Fibroblast of mammary gland (primary cell): ENCODE results near the gene C16orf54.
A peak's percentile ranks its signal among the peaks of the same experiment; 100 is the strongest.
"Not testable (repeated sequence)": the region's sequence is repeated elsewhere in the genome, so short reads cannot be mapped to it uniquely, and the experiment has no call there.

Experiments
- DNase-seq: peaks from one replicate; pipeline ENCODE4 v3.0.0-alpha.2; 2010; ENCODE audit warnings: low read depth
- H3K4me3 ChIP-seq: 2 replicates; pipeline ENCODE4 v1.5.1; 2011; ENCODE audit warnings: low read depth, mild to moderate bottlenecking, low read length, moderate library complexity; ENCODE audit not compliant: control insufficient read depth
- CTCF ChIP-seq: conservative IDR thresholded peaks from 2 replicates; pipeline ENCODE4 v1.5.1; 2011; ENCODE audit warnings: low read depth, low read length, inconsistent platforms; ENCODE audit not compliant: control insufficient read depth, insufficient read depth

The C16orf54 gene

DNA sequence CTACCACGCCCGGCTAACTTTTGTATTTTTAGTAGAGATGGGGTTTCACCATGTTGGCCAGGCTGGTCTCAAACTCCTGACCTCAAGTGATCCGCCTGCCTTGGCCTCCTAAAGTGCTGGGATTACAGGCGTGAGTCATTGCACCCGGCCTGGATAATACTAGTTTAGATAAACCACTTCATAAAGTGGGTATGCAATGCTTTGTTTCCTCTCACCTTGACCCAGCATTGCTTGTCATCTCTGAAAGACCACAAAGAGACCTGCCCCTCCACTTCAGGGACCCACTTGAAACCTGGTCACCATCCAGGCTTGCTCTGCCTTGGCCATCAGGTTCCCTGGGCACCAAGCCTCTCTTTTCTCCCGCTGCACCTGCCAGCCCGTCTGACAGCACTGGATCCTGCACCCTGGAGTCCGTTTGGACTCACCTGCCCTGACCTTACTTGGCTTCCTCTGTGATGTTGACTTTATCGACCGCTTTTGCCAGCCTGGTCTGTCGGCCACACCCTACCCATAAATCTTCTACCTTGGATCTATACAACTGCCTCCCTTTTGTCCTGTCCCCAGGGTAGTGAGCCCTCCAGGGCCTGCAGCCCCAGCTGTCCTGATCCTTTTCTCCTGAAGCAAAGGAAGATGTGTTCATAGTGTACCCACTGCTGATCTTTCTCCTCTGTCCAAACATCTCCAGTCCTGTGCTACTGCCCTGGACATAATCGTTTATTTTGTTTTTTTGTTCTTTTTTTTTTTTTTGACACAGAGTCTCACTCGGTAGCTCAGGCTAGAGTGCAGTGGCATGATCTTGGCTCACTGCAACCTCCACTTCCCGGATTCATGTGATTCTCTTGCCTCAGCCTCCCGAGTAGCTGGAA, 19.6 kb upstream of the C16orf54 start:
- no peak overlapping the region for H3K4me3 ChIP-seq
- no peak for TF ChIP-seq CTCF
- DNase-seq = no peak

DNA sequence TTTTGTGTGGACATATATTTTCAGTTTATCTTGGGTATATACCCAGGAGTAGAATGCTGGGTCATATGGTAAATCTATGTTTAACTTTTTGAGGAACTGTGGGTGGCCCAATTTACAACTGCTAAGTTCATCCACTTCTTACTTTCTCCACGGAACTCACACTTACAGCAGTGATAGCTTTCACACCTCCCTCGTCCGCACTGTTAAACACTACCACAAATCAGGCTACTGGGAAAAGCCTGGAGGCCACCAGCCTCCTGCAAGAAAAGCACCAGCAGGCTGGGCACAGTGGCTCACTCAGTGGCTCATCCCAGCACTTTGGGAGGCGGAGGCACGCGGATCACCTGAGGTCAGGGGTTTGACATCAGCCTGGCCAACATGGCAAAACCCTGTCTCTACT, 17.5 kb upstream of the C16orf54 start:
- no peak for TF ChIP-seq CTCF
- no peak for DNase-seq
- no peak overlapping the region for H3K4me3 ChIP-seq

DNA sequence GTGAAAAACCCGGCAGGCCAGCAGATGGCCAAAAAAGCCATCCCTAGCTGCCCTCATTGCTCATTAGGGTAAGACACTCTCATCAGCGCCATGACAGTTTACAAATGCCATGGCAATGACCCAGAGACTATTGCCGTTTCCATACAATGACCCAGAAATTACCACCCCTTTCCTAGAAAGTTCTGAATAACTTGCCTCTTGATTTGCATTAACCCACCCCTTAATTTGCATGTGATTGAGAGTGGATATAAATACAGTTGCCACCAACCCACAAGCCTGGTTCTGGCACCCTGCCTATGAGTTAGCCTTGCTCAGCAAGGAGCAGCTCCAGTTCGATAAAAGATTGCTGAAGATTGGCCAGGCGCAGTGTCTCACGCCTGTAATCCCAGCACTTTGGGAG, 16.1 kb upstream of the C16orf54 start:
- TF ChIP-seq CTCF = no peak
- DNase-seq = no peak
- no peak overlapping the region for H3K4me3 ChIP-seq

DNA sequence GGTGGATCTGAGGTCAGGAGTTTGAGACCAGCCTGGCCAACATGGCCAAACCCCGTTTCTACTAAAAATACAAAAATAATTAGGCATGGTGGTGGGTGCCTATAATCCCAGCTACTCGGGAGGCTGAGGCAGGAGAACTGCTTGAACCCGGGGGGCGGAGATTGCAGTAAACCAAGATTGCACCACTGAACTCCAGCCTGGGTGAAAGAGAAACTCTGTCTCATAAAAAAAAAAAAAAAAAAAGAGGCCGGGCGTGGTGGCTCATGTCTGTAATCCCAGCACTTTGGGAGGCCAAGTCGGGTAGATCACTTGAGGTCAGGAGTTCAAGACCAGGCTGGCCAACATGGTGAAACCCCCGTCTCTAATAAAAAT, 15.5 kb upstream of the C16orf54 start:
- not testable (repeated sequence) for DNase-seq, H3K4me3 ChIP-seq

DNA sequence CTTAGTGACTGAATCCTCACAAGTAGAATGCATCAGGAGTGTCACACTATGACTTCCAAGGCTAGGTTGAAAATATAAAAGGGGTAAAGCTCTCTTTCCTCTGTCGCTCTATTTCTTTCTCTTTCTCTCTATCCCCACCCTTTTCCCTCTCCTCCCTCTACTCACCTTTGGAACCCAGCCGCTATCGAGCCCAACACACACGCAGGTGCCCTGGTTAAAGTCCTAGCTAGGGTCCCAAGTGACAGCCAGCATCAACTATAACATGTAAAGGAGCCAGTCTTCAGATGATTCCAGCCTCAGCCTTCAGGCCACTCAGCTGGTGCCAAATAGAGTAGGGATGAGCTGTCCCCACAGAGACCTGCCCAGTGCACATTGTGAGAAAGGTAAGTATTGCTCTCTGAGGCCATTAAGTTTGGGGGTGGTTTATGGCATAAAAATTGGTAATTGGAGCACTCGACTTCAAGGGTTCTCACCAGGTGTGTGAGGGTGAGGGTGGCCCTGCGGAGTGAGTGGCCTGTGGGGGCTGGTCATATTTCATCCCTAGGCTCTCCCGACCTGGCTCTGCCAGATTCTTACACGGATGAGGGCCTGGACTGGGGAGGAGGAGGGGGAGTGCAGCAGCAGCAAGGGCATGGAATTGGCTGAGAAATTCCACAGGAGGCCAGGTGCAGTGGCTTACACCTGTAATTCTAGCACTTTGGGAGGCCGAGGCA, 14.9 kb upstream of the C16orf54 start:
- no peak for DNase-seq
- no peak for TF ChIP-seq CTCF
- H3K4me3 ChIP-seq = no peak overlapping the region

DNA sequence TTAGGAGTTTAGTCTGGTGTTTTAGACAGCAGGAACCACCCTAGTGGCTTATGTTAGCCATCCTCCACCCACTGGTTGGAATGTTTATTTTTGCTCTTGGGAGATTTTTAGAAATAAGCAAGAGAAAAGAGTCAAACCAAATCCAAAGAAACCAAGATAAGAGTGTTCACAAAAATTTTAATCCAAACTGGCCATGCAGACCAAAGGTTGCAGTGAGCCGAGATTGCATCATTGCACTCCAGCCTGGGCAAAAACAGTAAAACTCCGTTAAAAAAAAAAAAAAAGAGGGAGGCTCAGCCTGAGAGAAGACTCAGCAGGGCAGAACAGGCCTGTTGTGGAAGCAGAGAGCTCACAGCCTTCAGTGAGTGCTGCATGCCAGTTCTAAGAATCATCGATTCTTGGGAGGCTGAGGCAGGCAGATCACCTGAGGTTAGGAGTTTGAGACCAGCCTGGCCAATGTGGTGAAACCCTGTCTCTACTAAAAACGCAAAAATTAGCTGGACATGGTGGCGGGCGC, 12.2 kb upstream of the C16orf54 start:
- no peak overlapping the region for H3K4me3 ChIP-seq
- TF ChIP-seq CTCF = no peak
- peak; percentile 56 for DNase-seq

GRCh38 chr16:29757086-29757485, 11.3 kb upstream of the C16orf54 start:
- not testable (repeated sequence) for DNase-seq, H3K4me3 ChIP-seq

DNA sequence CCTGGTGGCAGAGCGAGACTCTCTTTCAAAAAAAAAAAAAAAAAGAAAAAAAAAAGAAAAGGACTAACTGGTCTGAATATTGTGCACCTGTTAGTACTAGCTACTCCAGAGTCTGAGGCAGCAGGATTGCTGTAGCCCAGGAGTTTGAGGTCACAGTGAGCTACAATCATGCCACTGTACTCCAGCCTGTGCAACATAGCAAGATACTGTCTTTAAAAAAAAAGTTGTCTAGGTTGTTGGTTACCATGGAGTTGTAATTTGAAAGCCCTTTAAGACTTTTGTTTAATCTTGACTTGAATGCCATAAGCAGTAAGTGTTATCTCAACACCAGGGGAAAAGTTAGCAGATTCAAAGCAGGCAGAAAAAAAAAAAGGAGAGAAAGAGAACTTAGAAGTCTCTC, 10.9 kb upstream of the C16orf54 start:
- no peak for DNase-seq
- H3K4me3 ChIP-seq = no peak overlapping the region
- TF ChIP-seq CTCF = no peak
